Erythroblast (primary cell): Measurements from ENCODE around the gene SPEM3.

ENCODE experiments used
- GATA1 ChIP-seq: IDR thresholded peaks from 2 replicates; pipeline ENCODE4 v1.6.1; 2011; ENCODE audit warnings: low read depth, mild to moderate bottlenecking, control low read depth, low read length, moderate library complexity
- POLR2A ChIP-seq: IDR thresholded peaks from 2 replicates; pipeline ENCODE4 v1.6.1; 2011; ENCODE audit warnings: mild to moderate bottlenecking, low read length

- TF ChIP-seq POLR2A (no peak), GATA1 (no peak)
Measured at GRCh38 chr17:7403727-7403976, 25.0 kb upstream of the SPEM3 start.
